Measurements from ENCODE around the gene AKAP14. TPM values are rescaled to one million over a fixed set of nuclear protein-coding genes. Genes with fewer than 3 reads are reported as not detected.
"Not testable (repeated sequence)": the region's sequence is repeated elsewhere in the genome, so short reads cannot be mapped to it uniquely, and the experiment has no call there.

AKAP14 gene
- total RNA-seq, 4 donors from 2014 or later = not detected

- in situ Hi-C loops (cut with MboI; ENCODE audit: low pct_ligation_motif_present in 1 of 4, low pct_unique_long_range_greater_than_20kb in 1 of 4, low sequenced_read_pairs in 3 of 4) (no loop called here), intact Hi-C loops (cut with DNase I; ENCODE audit: low total_unique reads) (no loop called here)
- 82 to 100% methylated on average over 2 to 5 of the region's 5 CpGs for WGBS, 2 donors (ENCODE audit: low coverage in 1 of 2)
- H3K9me3 ChIP-seq = no peaks in the 10 kb centered on the region
- no peak overlapping the region for H3K4me3 ChIP-seq
- no peak for DNase-seq
- TF ChIP-seq POLR2AphosphoS5 (IDR thresholded peaks at IDR 0.05) = no peak
- no peak for TF ChIP-seq CTCF (IDR thresholded peaks at IDR 0.05)
- no peak for TF ChIP-seq POLR2A (IDR thresholded peaks at IDR 0.05)
- no peak for TF ChIP-seq EP300 (IDR thresholded peaks at IDR 0.05; ENCODE audit: low read depth)
- H3K36me3 ChIP-seq = no peaks in the 10 kb centered on the region
- no peaks in the 10 kb centered on the region for H3K4me1 ChIP-seq
- no peak overlapping the region for H3K27ac ChIP-seq
- no peaks in the 10 kb centered on the region for H3K27me3 ChIP-seq
Observed at GRCh38 chrX:119919835-119920585, 24.3 kb downstream of the AKAP14 start.

- H3K36me3 ChIP-seq; DNase-seq; intact Hi-C loops (cut with DNase I; ENCODE audit: low total_unique reads); H3K9me3 ChIP-seq; H3K27me3 ChIP-seq; in situ Hi-C loops (cut with MboI; ENCODE audit: low pct_ligation_motif_present in 1 of 4, low pct_unique_long_range_greater_than_20kb in 1 of 4, low sequenced_read_pairs in 3 of 4); H3K4me1 ChIP-seq; H3K4me3 ChIP-seq; H3K27ac ChIP-seq: not testable (repeated sequence)
- 86% methylated on average over 7 of the region's 7 CpGs; no CpG with 5 or more reads in 1 of the 2 donors for WGBS, 2 donors (ENCODE audit: low coverage in 1 of 2)
Observed at GRCh38 chrX:119922391-119922790, 26.7 kb downstream of the AKAP14 start.

- DNase-seq = no peak
- intact Hi-C loops (cut with DNase I; ENCODE audit: low total_unique reads) = no loop called here
- WGBS, 2 donors (ENCODE audit: low coverage in 1 of 2) = 90% methylated on average over 3 of the region's 3 CpGs; no CpG with 5 or more reads in 1 of the 2 donors
Observed at GRCh38 chrX:119935215-119935874, 39.7 kb downstream of the AKAP14 start.

GRCh38 chrX:119941336-119941735, 45.6 kb downstream of the AKAP14 start:
- no peak for TF ChIP-seq POLR2A (IDR thresholded peaks at IDR 0.05)
- TF ChIP-seq CTCF (IDR thresholded peaks at IDR 0.05) = no peak
- no peak for TF ChIP-seq POLR2AphosphoS5 (IDR thresholded peaks at IDR 0.05)
- TF ChIP-seq EP300 (IDR thresholded peaks at IDR 0.05; ENCODE audit: low read depth) = no peak
- Histone ChIP-seq H3K27me3 (no peaks in the 10 kb centered on the region), H3K36me3 (no peaks in the 10 kb centered on the region), H3K4me1 (peaks cover 4 to 15% (median 10%) of the 10 kb centered on the region in 4 donors), H3K27ac (no peak overlapping the region), H3K9me3 (no peaks in the 10 kb centered on the region), H3K4me3 (no peak overlapping the region)
- DNase-seq = no peak
- intact Hi-C loops (cut with DNase I; ENCODE audit: low total_unique reads) (no loop called here), in situ Hi-C loops (cut with MboI; ENCODE audit: low pct_ligation_motif_present in 1 of 4, low pct_unique_long_range_greater_than_20kb in 1 of 4, low sequenced_read_pairs in 3 of 4) (no loop called here)

More at GRCh38 chrX:119935215-119935874, 39.7 kb downstream of the AKAP14 start:
- Histone ChIP-seq H3K36me3 (peaks cover 0 to 8% (median 0%) of the 10 kb centered on the region in 4 donors), H3K4me3 (no peak overlapping the region), H3K27me3 (no peaks in the 10 kb centered on the region), H3K9me3 (no peaks in the 10 kb centered on the region), H3K4me1 (no peaks in the 10 kb centered on the region), H3K27ac (no peak overlapping the region)
- in situ Hi-C loops (cut with MboI; ENCODE audit: low pct_ligation_motif_present in 1 of 4, low pct_unique_long_range_greater_than_20kb in 1 of 4, low sequenced_read_pairs in 3 of 4) = no loop called here
- TF ChIP-seq POLR2AphosphoS5 (IDR thresholded peaks at IDR 0.05) (no peak), EP300 (IDR thresholded peaks at IDR 0.05; ENCODE audit: low read depth) (no peak), CTCF (IDR thresholded peaks at IDR 0.05) (no peak)

All from transverse colon (tissue), 4 donors.